ENCODE measurements around the gene FAM50B.

The FAM50B gene

GRCh38 chr6:3848925-3849605, at the start of gene FAM50B:
TSS of gene FAM50B (plus strand) at chr6:3849373. CDS start at chr6:3849812, 439 bp downstream.
- DNase-seq, result peak; percentile 20 to 94 (median 87)

GRCh38 chr6:3799719-3800118, 49.5 kb upstream of the FAM50B start:
- DNase-seq, result no peak

GRCh38 chr6:3800850-3801591, 48.2 kb upstream of the FAM50B start:
- no peak for DNase-seq

- no peak for DNase-seq
These were observed 47.2 kb upstream of the FAM50B start for GRCh38 chr6:3801960-3802359.

GRCh38 chr6:3803627-3804468, 45.3 kb upstream of the FAM50B start:
- DNase-seq, result no peak

GRCh38 chr6:3804964-3805363, 44.2 kb upstream of the FAM50B start:
- DNase-seq, result no peak

GRCh38 chr6:3805448-3806123, 43.6 kb upstream of the FAM50B start:
- DNase-seq, result no peak

- DNase-seq, result no peak
These were observed 42.8 kb upstream of the FAM50B start for GRCh38 chr6:3806169-3806922.

GRCh38 chr6:3808199-3808598, 41.0 kb upstream of the FAM50B start:
- DNase-seq, result no peak

GRCh38 chr6:3808759-3809514, 40.2 kb upstream of the FAM50B start:
- peak in 1 of 14 donors; percentile 36 for DNase-seq

GRCh38 chr6:3809515-3809891, 39.7 kb upstream of the FAM50B start:
- no peak for DNase-seq

GRCh38 chr6:3809982-3810381, 39.2 kb upstream of the FAM50B start:
- DNase-seq, result no peak

- DNase-seq, result peak in 1 of 14 donors; percentile 8
These were observed 38.0 kb upstream of the FAM50B start for GRCh38 chr6:3811191-3811590.

- DNase-seq, result no peak
These were observed 36.6 kb upstream of the FAM50B start for GRCh38 chr6:3812596-3812995.

- DNase-seq, result no peak
These were observed 35.9 kb upstream of the FAM50B start for GRCh38 chr6:3813150-3813780.

- DNase-seq, result no peak
These were observed 35.3 kb upstream of the FAM50B start for GRCh38 chr6:3813918-3814317.

GRCh38 chr6:3814539-3814938, 34.6 kb upstream of the FAM50B start:
- no peak for DNase-seq

- no peak for DNase-seq
These were observed 32.9 kb upstream of the FAM50B start for GRCh38 chr6:3816251-3816650.

- no peak for DNase-seq
These were observed 29.7 kb upstream of the FAM50B start for GRCh38 chr6:3819161-3820110.

Measured in C1 segment of cervical spinal cord (tissue), 14 donors.